Measurements from ENCODE around the gene SH3BGRL2.

- TF ChIP-seq, protein P1, sequence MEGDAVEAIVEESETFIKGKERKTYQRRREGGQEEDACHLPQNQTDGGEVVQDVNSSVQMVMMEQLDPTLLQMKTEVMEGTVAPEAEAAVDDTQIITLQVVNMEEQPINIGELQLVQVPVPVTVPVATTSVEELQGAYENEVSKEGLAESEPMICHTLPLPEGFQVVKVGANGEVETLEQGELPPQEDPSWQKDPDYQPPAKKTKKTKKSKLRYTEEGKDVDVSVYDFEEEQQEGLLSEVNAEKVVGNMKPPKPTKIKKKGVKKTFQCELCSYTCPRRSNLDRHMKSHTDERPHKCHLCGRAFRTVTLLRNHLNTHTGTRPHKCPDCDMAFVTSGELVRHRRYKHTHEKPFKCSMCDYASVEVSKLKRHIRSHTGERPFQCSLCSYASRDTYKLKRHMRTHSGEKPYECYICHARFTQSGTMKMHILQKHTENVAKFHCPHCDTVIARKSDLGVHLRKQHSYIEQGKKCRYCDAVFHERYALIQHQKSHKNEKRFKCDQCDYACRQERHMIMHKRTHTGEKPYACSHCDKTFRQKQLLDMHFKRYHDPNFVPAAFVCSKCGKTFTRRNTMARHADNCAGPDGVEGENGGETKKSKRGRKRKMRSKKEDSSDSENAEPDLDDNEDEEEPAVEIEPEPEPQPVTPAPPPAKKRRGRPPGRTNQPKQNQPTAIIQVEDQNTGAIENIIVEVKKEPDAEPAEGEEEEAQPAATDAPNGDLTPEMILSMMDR (conservative IDR thresholded peaks at IDR 0.05; ENCODE audit: low read length), result no peak
- no peak for TF ChIP-seq EZH2phosphoT487 (IDR thresholded peaks at IDR 0.05; ENCODE audit: borderline replicate concordance, low read depth, low read length)
Observed at GRCh38 chr6:79612457-79612856, 18.7 kb upstream of the SH3BGRL2 start.

Measured in OCI-LY7 (cell line).